ENCODE results near the gene SEM1.

- TF ChIP-seq REST (IDR thresholded peaks at IDR 0.05; ENCODE audit: insufficient read depth in 1 of 2, low read depth in 2 of 2, low read length in 2 of 2) = no peak
- no peak for TF ChIP-seq POLR2AphosphoS5 (IDR thresholded peaks at IDR 0.05; ENCODE audit: low read depth, low read length)
Measured at GRCh38 chr7:96645084-96645483, 64.6 kb downstream of the SEM1 start.

Data from PFSK-1 (cell line).